Osteocyte (in vitro differentiated cells): ENCODE measurements around the gene PSMD1. TPM values are rescaled to one million over a fixed set of nuclear protein-coding genes. Genes with fewer than 3 reads are reported as not detected.
"Not testable (repeated sequence)": the region's sequence is repeated elsewhere in the genome, so short reads cannot be mapped to it uniquely, and the experiment has no call there.

ENCODE experiments used
- DNase-seq: peaks from one replicate; pipeline ENCODE4 v3.0.0; 2021; ENCODE audit warnings: mixed read lengths; ENCODE audit not compliant: unreplicated experiment; ENCODE audit errors: extremely low spot score
- H3K27ac Mint-ChIP-seq: one replicate; pipeline ENCODE4 v1.8.0; 2021; ENCODE audit warnings: mild to moderate bottlenecking, mixed read lengths; ENCODE audit not compliant: unreplicated experiment
- H3K27me3 Mint-ChIP-seq: one replicate; pipeline ENCODE4 v1.8.0; 2021; ENCODE audit warnings: mixed read lengths; ENCODE audit not compliant: unreplicated experiment
- H3K36me3 Mint-ChIP-seq: one replicate; pipeline ENCODE4 v1.8.0; 2021; ENCODE audit warnings: mixed read lengths; ENCODE audit not compliant: unreplicated experiment
- H3K4me1 Mint-ChIP-seq: one replicate; pipeline ENCODE4 v1.8.0; 2021; ENCODE audit warnings: mixed read lengths; ENCODE audit not compliant: unreplicated experiment
- H3K4me3 Mint-ChIP-seq: one replicate; pipeline ENCODE4 v1.8.0; 2021; ENCODE audit warnings: mild to moderate bottlenecking, moderate library complexity, mixed read lengths; ENCODE audit not compliant: unreplicated experiment
- H3K9me3 Mint-ChIP-seq: one replicate; pipeline ENCODE4 v1.8.0; 2021; ENCODE audit warnings: mixed read lengths; ENCODE audit not compliant: unreplicated experiment
- CTCF ChIP-seq: fragments of 200-600 bp; sonication (generic); IDR thresholded peaks from 2 replicates; pipeline ENCODE4 v1.5.0; 2021; ENCODE audit warnings: antibody characterized with exemption, mild to moderate bottlenecking, moderate library complexity
- total RNA-seq: library from RNA; stranded (reverse); gene quantifications from 2 replicates; pipeline ENCODE4 v1.2.1, GENCODE V29; 2021

PSMD1 gene
- total RNA-seq, 1 donor from 2014 or later, result 112 TPM

- Mint-ChIP-seq H3K9me3 (no peaks in the 10 kb centered on the region), H3K4me3 (peak overlapping the region; percentile 94), H3K4me1 (peaks cover 32% of the 10 kb centered on the region), H3K36me3 (peaks cover 18% of the 10 kb centered on the region), H3K27ac (peak overlapping the region; percentile 40), H3K27me3 (no peaks in the 10 kb centered on the region)
- TF ChIP-seq CTCF, result no peak
- no peak for DNase-seq
Measured at GRCh38 chr2:231058761-231059550, 2.3 kb downstream of the PSMD1 start.

GRCh38 chr2:231059756-231060155 lies 3.1 kb downstream of the PSMD1 start:
- Mint-ChIP-seq H3K27ac (peak overlapping the region; percentile 40), H3K36me3 (peaks cover 18% of the 10 kb centered on the region), H3K9me3 (no peaks in the 10 kb centered on the region), H3K4me1 (peaks cover 32% of the 10 kb centered on the region), H3K27me3 (no peaks in the 10 kb centered on the region), H3K4me3 (no peak overlapping the region)
- no peak for TF ChIP-seq CTCF
- no peak for DNase-seq

GRCh38 chr2:231062776-231063175 lies 6.1 kb downstream of the PSMD1 start:
- Mint-ChIP-seq H3K27me3 (no peaks in the 10 kb centered on the region), H3K27ac (no peak overlapping the region), H3K4me3 (no peak overlapping the region), H3K36me3 (peaks cover 36% of the 10 kb centered on the region), H3K4me1 (peaks cover 24% of the 10 kb centered on the region), H3K9me3 (no peaks in the 10 kb centered on the region)
- no peak for TF ChIP-seq CTCF
- no peak for DNase-seq

GRCh38 chr2:231063347-231063746 lies 6.7 kb downstream of the PSMD1 start:
- Mint-ChIP-seq H3K4me3 (no peak overlapping the region), H3K27ac (no peak overlapping the region), H3K4me1 (peaks cover 19% of the 10 kb centered on the region), H3K9me3 (no peaks in the 10 kb centered on the region), H3K36me3 (peaks cover 40% of the 10 kb centered on the region), H3K27me3 (no peaks in the 10 kb centered on the region)
- DNase-seq, result no peak
- no peak for TF ChIP-seq CTCF

- no peak for DNase-seq
Measured at GRCh38 chr2:231065966-231066365, 9.3 kb downstream of the PSMD1 start.

GRCh38 chr2:231067531-231067930 lies 10.9 kb downstream of the PSMD1 start:
- H3K27me3 Mint-ChIP-seq, H3K4me3 Mint-ChIP-seq, H3K27ac Mint-ChIP-seq, H3K9me3 Mint-ChIP-seq, H3K4me1 Mint-ChIP-seq, DNase-seq: not testable (repeated sequence)
- H3K36me3 Mint-ChIP-seq, result peaks cover 48% of the 10 kb centered on the region

More at GRCh38 chr2:231065966-231066365, 9.3 kb downstream of the PSMD1 start:
- Mint-ChIP-seq H3K27me3 (no peaks in the 10 kb centered on the region), H3K27ac (no peak overlapping the region), H3K4me1 (no peaks in the 10 kb centered on the region), H3K36me3 (peaks cover 44% of the 10 kb centered on the region), H3K9me3 (no peaks in the 10 kb centered on the region), H3K4me3 (no peak overlapping the region)
- TF ChIP-seq CTCF, result no peak
